H1 (cell line): ENCODE measurements around the gene GNB1L. TPM values are rescaled to one million over a fixed set of nuclear protein-coding genes. Genes with fewer than 3 reads are reported as not detected.

ENCODE experiments used
- CTCF ChIA-PET: fragments of 300-600 bp; sonication (Branson Sonifier 250); formaldehyde crosslinking; loops from one replicate; lab custom pipeline; 2021; ENCODE audit not compliant: partially characterized antibody; lab: Charles Lee
- POLR2A ChIA-PET: fragments of 300-600 bp; sonication (Branson Sonifier 250); formaldehyde crosslinking; loops from one replicate; lab custom pipeline; 2021; ENCODE audit warnings: inconsistent platforms; ENCODE audit not compliant: partially characterized antibody; lab: Charles Lee
- DNase-seq, 2 experiments: peaks; one replicate each; pipeline versions ENCODE4 v3.0.0 to v3.0.0-alpha.2; 2010 to 2022; ENCODE audit warnings: low spot score in 2 of 2, low read depth in 1 of 2, mixed read lengths in 1 of 2
- FAIRE-seq: peaks from 2 replicates; lab custom pipeline; 2011; peaks lifted over from hg19 to GRCh38; lab: Jason Lieb, UNC
- H2AFZ ChIP-seq: 2 replicates; pipeline ENCODE4 v1.8.1; 2012; ENCODE audit warnings: low read length, inconsistent platforms
- H2AK5ac ChIP-seq: 2 replicates; pipeline ENCODE4 v1.6.1; 2013; ENCODE audit warnings: low read depth, low read length
- H2BK120ac ChIP-seq: replicated peaks from 2 replicates; pipeline ENCODE3; 2013; ENCODE audit warnings: low read depth, low read length, inconsistent platforms
- H2BK12ac ChIP-seq: 2 replicates; pipeline ENCODE4 v1.6.1; 2013; ENCODE audit warnings: low read depth, low read length
- H2BK15ac ChIP-seq: 2 replicates; pipeline ENCODE4 v1.6.1; 2013; ENCODE audit warnings: low read length
- H2BK20ac ChIP-seq: 2 replicates; pipeline ENCODE4 v1.6.1; 2013; ENCODE audit warnings: low read length
- H2BK5ac ChIP-seq: 2 replicates; pipeline ENCODE4 v1.6.1; 2013; ENCODE audit warnings: low read depth, low read length
- H3K14ac ChIP-seq: 2 replicates; pipeline ENCODE4 v1.6.1; 2013; ENCODE audit warnings: inconsistent platforms; ENCODE audit not compliant: insufficient read length
- H3K18ac ChIP-seq: 2 replicates; pipeline ENCODE4 v1.6.1; 2013; ENCODE audit warnings: low read length; ENCODE audit errors: extremely low read depth
- H3K23ac ChIP-seq: 2 replicates; pipeline ENCODE4 v1.6.1; 2013; ENCODE audit warnings: inconsistent platforms; ENCODE audit not compliant: insufficient read length
- H3K23me2 ChIP-seq: 2 replicates; pipeline ENCODE4 v1.6.1; 2013; ENCODE audit warnings: low read depth, low read length
- H3K27ac ChIP-seq: 2 replicates; pipeline ENCODE4 v1.6.1; 2011; ENCODE audit warnings: low read depth, low read length, inconsistent platforms
- H3K27me3 ChIP-seq, 4 experiments: replicated peaks in 1 of 4; 1 replicate in 1 of 4; 2 replicates in 3 of 4; pipeline versions ENCODE4 v1.6.1 to v1.8.1; 2011 to 2013; ENCODE audit warnings: low read length in 3 of 4, mild to moderate bottlenecking in 3 of 4, inconsistent platforms in 2 of 4, mixed read lengths in 2 of 4, moderate library complexity in 1 of 4; ENCODE audit not compliant: control insufficient read depth in 3 of 4, insufficient read depth in 3 of 4; ENCODE audit errors: extremely low read depth in 1 of 4
- H3K36me3 ChIP-seq, 4 experiments: 2 replicates each; pipeline versions ENCODE4 v1.6.1 to v1.8.1; 2011 to 2013; ENCODE audit warnings: mild to moderate bottlenecking in 4 of 4, low read length in 3 of 4, moderate library complexity in 2 of 4, control low read depth in 1 of 4, inconsistent platforms in 1 of 4; ENCODE audit not compliant: insufficient read depth in 4 of 4, control insufficient read depth in 2 of 4
- H3K4ac ChIP-seq: replicated peaks from 2 replicates; pipeline ENCODE3; 2013; ENCODE audit warnings: low read length, low read depth, mixed read lengths, inconsistent platforms; ENCODE audit not compliant: insufficient read length
- H3K4me1 ChIP-seq, 4 experiments: replicated peaks in 1 of 4; 1 replicate in 1 of 4; 2 replicates in 3 of 4; pipeline versions ENCODE4 v1.6.1 to v1.8.1; 2011 to 2013; ENCODE audit warnings: low read length in 3 of 4, inconsistent platforms in 2 of 4, mixed read lengths in 1 of 4; ENCODE audit not compliant: insufficient read depth in 4 of 4, control insufficient read depth in 3 of 4
- H3K4me2 ChIP-seq, 2 experiments: 2 replicates each; pipeline versions ENCODE4 v1.6.1 to v1.8.1; 2011 to 2013; ENCODE audit warnings: low read depth in 2 of 2, low read length in 2 of 2, control low read depth in 1 of 2, inconsistent platforms in 1 of 2, mild to moderate bottlenecking in 1 of 2; ENCODE audit not compliant: insufficient read depth in 1 of 2
- H3K4me3 ChIP-seq, 4 experiments: fragments of 200-600, 300-600 bp in 1 of 4; sonication (generic), shearing (Covaris generic), sonication (Bioruptor Twin) in 1 of 4; 2 replicates each; pipeline versions ENCODE4 v1.5.1 to v1.8.1; 2011 to 2016; ENCODE audit warnings: low read length in 4 of 4, low read depth in 3 of 4, control low read depth in 2 of 4, inconsistent platforms in 2 of 4, mild to moderate bottlenecking in 2 of 4, mixed read lengths in 1 of 4, moderate library complexity in 1 of 4; ENCODE audit not compliant: insufficient read depth in 2 of 4; ENCODE audit errors: extremely low read depth in 1 of 4
- H3K56ac ChIP-seq: replicated peaks from 2 replicates; pipeline ENCODE3; 2013; ENCODE audit warnings: low read depth, mild to moderate bottlenecking, mixed read lengths, low read length, inconsistent platforms; ENCODE audit not compliant: insufficient read length
- H3K79me1 ChIP-seq: 2 replicates; pipeline ENCODE4 v1.6.1; 2013; ENCODE audit warnings: low read depth, low read length, control low read depth
- H3K79me2 ChIP-seq, 2 experiments: 2 replicates each; pipeline versions ENCODE4 v1.6.1 to v1.8.1; 2012 to 2013; ENCODE audit warnings: low read length in 2 of 2, mild to moderate bottlenecking in 2 of 2, inconsistent platforms in 1 of 2; ENCODE audit not compliant: insufficient read depth in 2 of 2, control insufficient read depth in 1 of 2
- H3K9ac ChIP-seq, 4 experiments: replicated peaks in 1 of 4; 1 replicate in 1 of 4; 2 replicates in 3 of 4; pipeline versions ENCODE4 v1.6.1 to v1.8.1; 2011 to 2013; ENCODE audit warnings: low read depth in 3 of 4, low read length in 3 of 4, control low read depth in 2 of 4, mild to moderate bottlenecking in 2 of 4, moderate library complexity in 2 of 4, inconsistent platforms in 1 of 4; ENCODE audit errors: extremely low read depth in 1 of 4
- H3K9me3 ChIP-seq, 2 experiments: 2 replicates each; pipeline versions ENCODE4 v1.6.1 to v1.8.1; 2012 to 2013; ENCODE audit warnings: mild to moderate bottlenecking in 2 of 2, moderate library complexity in 2 of 2, control low read depth in 1 of 2, inconsistent platforms in 1 of 2, low read depth in 1 of 2, low read length in 1 of 2, mixed read lengths in 1 of 2; ENCODE audit not compliant: insufficient read depth in 2 of 2
- H4K20me1 ChIP-seq, 2 experiments: replicated peaks in 1 of 2; 2 replicates each; pipeline versions ENCODE3 to v1.8.1; 2011 to 2013; ENCODE audit warnings: inconsistent platforms in 2 of 2, low read length in 2 of 2, mild to moderate bottlenecking in 1 of 2; ENCODE audit not compliant: insufficient read depth in 2 of 2, control insufficient read depth in 1 of 2
- H4K5ac ChIP-seq: 2 replicates; pipeline ENCODE4 v1.6.1; 2013; ENCODE audit warnings: low read length, low read depth, mixed read lengths, inconsistent platforms; ENCODE audit not compliant: insufficient read length
- H4K8ac ChIP-seq: 2 replicates; pipeline ENCODE4 v1.8.0; 2013; ENCODE audit warnings: mild to moderate bottlenecking, moderate library complexity, low read length, inconsistent platforms; ENCODE audit not compliant: insufficient read depth; ENCODE audit errors: extremely low read depth
- H4K91ac ChIP-seq: replicated peaks from 2 replicates; pipeline ENCODE3; 2013; ENCODE audit warnings: low read length, mixed read lengths, inconsistent platforms; ENCODE audit not compliant: insufficient read length
- HDAC2 ChIP-seq, 2 experiments: fragments of 300-600 bp in 1 of 2; sonication (generic) in 1 of 2; IDR thresholded peaks; 2 replicates each; pipeline ENCODE4 v1.6.1; 2011 to 2012; ENCODE audit warnings: low read depth in 2 of 2, low read length in 2 of 2, mild to moderate bottlenecking in 2 of 2, moderate library complexity in 2 of 2, borderline replicate concordance in 1 of 2, inconsistent platforms in 1 of 2
- RNF2 ChIP-seq: fragments of 200-900, 300-1000 bp; sonication (generic); IDR thresholded peaks from 2 replicates; pipeline ENCODE4 v1.7.1; 2016; ENCODE audit warnings: borderline replicate concordance, low read depth, mild to moderate bottlenecking, antibody characterized with exemption, low read length; ENCODE audit not compliant: poor library complexity, severe bottlenecking; ENCODE audit errors: missing control alignments
- SUZ12 ChIP-seq: fragments of 200-600 bp; sonication (generic); IDR thresholded peaks from 2 replicates; pipeline ENCODE4 v1.6.1; 2012; ENCODE audit warnings: mild to moderate bottlenecking, inconsistent platforms, low read length, moderate library complexity, mixed read lengths
- YY1 ChIP-seq: IDR thresholded peaks from 2 replicates; pipeline ENCODE4 v1.6.1; 2011; ENCODE audit warnings: low read depth, mild to moderate bottlenecking, low read length
- WGBS, 2 experiments: shearing (Covaris generic) in 1 of 2; methylation state at CpG; one replicate each; pipeline versions ENCODE4 v1.1.6 to v1.1.7; 2013 to 2015; ENCODE audit warnings: low lambda C conversion rate in 2 of 2, mixed read lengths in 2 of 2, inconsistent platforms in 1 of 2, low coverage in 1 of 2, missing lambda C conversion rate in 1 of 2; ENCODE audit not compliant: insufficient replicate concordance in 2 of 2, insufficient coverage in 1 of 2, insufficient read length in 1 of 2; ENCODE audit errors: extremely low coverage in 1 of 2, missing lambda C conversion rate in 1 of 2; 5-methylcytosine and 5-hydroxymethylcytosine counted together
- polyA plus RNA-seq, 7 experiments: library from polyadenylated mRNA; depleted of rRNA in 3 of 7; stranded (reverse) in 5 of 7; unstranded in 2 of 7; fragments of >200 nt in 5 of 7; fragments of 200-250 nt in 2 of 7; gene quantifications; 1 replicate in 5 of 7; 2 replicates in 1 of 7; 4 replicates in 1 of 7; pipeline versions ENCODE4 v1.2.1 to v1.2.3, GENCODE V29; 2011 to 2013; ENCODE audit warnings: missing spikeins in 2 of 7, mixed read lengths in 2 of 7
- total RNA-seq: library from RNA; stranded (reverse); fragmentation: NEBNext Ultra II Directional; extraction: Animal tissue kit (Norgen Biotek cat#: 25700); gene quantifications from 2 replicates; pipeline ENCODE4 v1.2.1, GENCODE V29; 2021

Gene GNB1L
- total and polyA plus RNA-seq, 2 of the 8 experiments (the other 6 are each of a cell fraction or from before 2014, with no cell fraction given) = 14.0 to 15.6 TPM

- Histone ChIP-seq H3K4me2 (peak overlapping the region; percentile 31 to 40), H3K14ac (no peak overlapping the region), H4K20me1 (peaks cover 19 to 40% of the 10 kb centered on the region in 2 experiments), H2BK120ac (no peak overlapping the region)
- POLR2A ChIA-PET = interaction anchor here (0.8 to 1.1 kb wide), 4 partner anchors 9 to 41 kb away, joined by 3 to 7 read pairs (median 4); partner anchors contain the start of gene GP1BB
- TF ChIP-seq SUZ12 (peak; percentile 2), HDAC2 (IDR thresholded peaks at IDR 0.05; ENCODE audit: borderline replicate concordance in 1 of 2, low read depth in 2 of 2, low read length in 2 of 2) (no peak), RNF2 (peak; percentile 14), YY1 (no peak)
- TF ChIP-seq, all 59 proteins: peak for 2
- Histone ChIP-seq H3K27ac (no peak overlapping the region), H3K56ac (no peak overlapping the region), H3K4ac (no peak overlapping the region), H3K79me1 (no peaks in the 10 kb centered on the region), H4K5ac (no peak overlapping the region), H2BK12ac (peak overlapping the region; percentile 94), H2BK5ac (peak overlapping the region; percentile 66; the same call in 1 of the 2 replicates), H3K23me2 (peaks cover 4% of the 10 kb centered on the region; the same call in 1 of the 2 replicates), H3K36me3 (peaks cover 0 to 23% (median 0%) of the 10 kb centered on the region in 4 experiments; a peak in 1 of 8 replicates), H3K4me3 (peak overlapping the region in 1 of 4 experiments; percentile 34; a peak in 3 of 8 replicates), H4K8ac (peak overlapping the region; percentile 74), H4K91ac (peak overlapping the region; percentile 7), H3K4me1 (peaks cover 0 to 56% (median 37%) of the 10 kb centered on the region in 4 experiments; a peak in 6 of 7 replicates), H2AK5ac (peak overlapping the region; percentile 40; the same call in 1 of the 2 replicates), H2BK20ac (peak overlapping the region; percentile 93; the same call in 1 of the 2 replicates), H3K9ac (no peak overlapping the region), H2AFZ (no peak overlapping the region), H3K18ac (peak overlapping the region; percentile 87; the same call in 1 of the 2 replicates), H3K9me3 (no peaks in the 10 kb centered on the region), H3K79me2 (no peaks in the 10 kb centered on the region), H3K27me3 (peaks cover 92 to 97% (median 95%) of the 10 kb centered on the region in 4 experiments), H3K23ac (no peak overlapping the region), H2BK15ac (peak overlapping the region; percentile 99; the same call in 1 of the 2 replicates)
- FAIRE-seq (no peak), DNase-seq (peak in 1 of 2 experiments; percentile 72)
- CTCF ChIA-PET = interaction anchor here (0.8 to 5.6 kb wide), 10 partner anchors 9 to 185 kb away, joined by 3 to 48 read pairs (median 6); partner anchors contain the start of gene GP1BB
- WGBS, 2 experiments = 14% methylated on average over 34 of the region's 34 CpGs; no CpG with 5 or more reads in 1 of the 2 experiments
Measured at GRCh38 chr22:19762568-19763457, 91.9 kb downstream of the GNB1L start.
